Muscle layer of duodenum (tissue), 2 donors: ENCODE measurements around the gene TUT7.
"Not testable (repeated sequence)": the region's sequence is repeated elsewhere in the genome, so short reads cannot be mapped to it uniquely, and the experiment has no call there.

ENCODE experiments used
- H3K27ac ChIP-seq: one replicate; pipeline ENCODE4 v1.7.0; 2013; ENCODE audit warnings: mild to moderate bottlenecking, low read length
- H3K27me3 ChIP-seq: one replicate; pipeline ENCODE4 v1.7.0; 2013; ENCODE audit warnings: low read depth, mild to moderate bottlenecking, control low read depth, low read length
- H3K36me3 ChIP-seq, 2 donors: one replicate each; pipeline ENCODE4 v1.7.0; 2013; ENCODE audit warnings: low read length in 2 of 2, control low read depth in 1 of 2, mild to moderate bottlenecking in 1 of 2; ENCODE audit not compliant: insufficient read depth in 2 of 2, control insufficient read depth in 1 of 2
- H3K4me1 ChIP-seq, 2 donors: one replicate each; pipeline ENCODE4 v1.7.0; 2013; ENCODE audit warnings: low read length in 2 of 2, mild to moderate bottlenecking in 2 of 2, control low read depth in 1 of 2, moderate library complexity in 1 of 2; ENCODE audit not compliant: insufficient read depth in 2 of 2, control insufficient read depth in 1 of 2
- H3K4me3 ChIP-seq, 2 donors: one replicate each; pipeline ENCODE4 v1.7.0; 2013; ENCODE audit warnings: low read length in 2 of 2, low read depth in 1 of 2, mild to moderate bottlenecking in 1 of 2
- H3K9me3 ChIP-seq, 2 donors: one replicate each; pipeline ENCODE4 v1.7.0; 2013; ENCODE audit warnings: low read length in 2 of 2, control low read depth in 1 of 2, mild to moderate bottlenecking in 1 of 2; ENCODE audit not compliant: control insufficient read depth in 1 of 2
- donor health status: healthy.

TUT7 gene

GRCh38 chr9:86301686-86302085, 52.5 kb downstream of the TUT7 start:
- peaks cover 77 to 80% of the 10 kb centered on the region in 2 donors for H3K36me3 ChIP-seq

GRCh38 chr9:86300701-86301100, 53.5 kb downstream of the TUT7 start:
- Histone ChIP-seq H3K27ac (no peak overlapping the region), H3K27me3 (no peaks in the 10 kb centered on the region), H3K36me3 (peaks cover 72 to 75% of the 10 kb centered on the region in 2 donors), H3K4me1 (no peaks in the 10 kb centered on the region), H3K4me3 (no peak overlapping the region), H3K9me3 (no peaks in the 10 kb centered on the region)

More at GRCh38 chr9:86301686-86302085, 52.5 kb downstream of the TUT7 start:
- Histone ChIP-seq H3K27me3 (no peaks in the 10 kb centered on the region), H3K4me3 (no peak overlapping the region), H3K4me1 (no peaks in the 10 kb centered on the region), H3K9me3 (no peaks in the 10 kb centered on the region), H3K27ac (no peak overlapping the region)

GRCh38 chr9:86298873-86299272, 55.3 kb downstream of the TUT7 start:
- H3K4me1 ChIP-seq, result no peaks in the 10 kb centered on the region
- H3K36me3 ChIP-seq, result peaks cover 60 to 65% of the 10 kb centered on the region in 2 donors
- no peak overlapping the region for H3K27ac ChIP-seq
- H3K9me3 ChIP-seq, result no peaks in the 10 kb centered on the region
- H3K27me3 ChIP-seq, result no peaks in the 10 kb centered on the region
- H3K4me3 ChIP-seq, result peak overlapping the region in 1 of 2 donors; percentile 11

GRCh38 chr9:86290341-86290740, 63.9 kb downstream of the TUT7 start:
- peaks cover 0 to 11% of the 10 kb centered on the region in 2 donors for H3K36me3 ChIP-seq
- not testable (repeated sequence) for H3K27me3 ChIP-seq, H3K9me3 ChIP-seq, H3K4me3 ChIP-seq, H3K4me1 ChIP-seq, H3K27ac ChIP-seq

- no peak overlapping the region for H3K27ac ChIP-seq
- no peaks in the 10 kb centered on the region for H3K9me3 ChIP-seq
- H3K4me3 ChIP-seq, result no peak overlapping the region
- H3K36me3 ChIP-seq, result peaks cover 0 to 8% of the 10 kb centered on the region in 2 donors
- H3K4me1 ChIP-seq, result no peaks in the 10 kb centered on the region
- no peaks in the 10 kb centered on the region for H3K27me3 ChIP-seq
Observed at GRCh38 chr9:86288499-86289198, 65.6 kb downstream of the TUT7 start.

GRCh38 chr9:86287013-86287412, 67.2 kb downstream of the TUT7 start:
- Histone ChIP-seq H3K4me1 (peaks cover 0 to 6% of the 10 kb centered on the region in 2 donors), H3K4me3 (no peak overlapping the region), H3K27me3 (no peaks in the 10 kb centered on the region), H3K27ac (no peak overlapping the region), H3K36me3 (peaks cover 2 to 8% of the 10 kb centered on the region in 2 donors), H3K9me3 (no peaks in the 10 kb centered on the region)

- H3K27ac ChIP-seq, result no peak overlapping the region
- peaks cover 7 to 8% of the 10 kb centered on the region in 2 donors for H3K36me3 ChIP-seq
- no peaks in the 10 kb centered on the region for H3K9me3 ChIP-seq
- H3K4me1 ChIP-seq, result peaks cover 2 to 6% of the 10 kb centered on the region in 2 donors
- no peak overlapping the region for H3K4me3 ChIP-seq
- no peaks in the 10 kb centered on the region for H3K27me3 ChIP-seq
Observed at GRCh38 chr9:86286278-86286677, 67.9 kb downstream of the TUT7 start.

- Histone ChIP-seq H3K27ac (no peak overlapping the region), H3K27me3 (no peaks in the 10 kb centered on the region), H3K36me3 (peaks cover 7 to 8% of the 10 kb centered on the region in 2 donors), H3K9me3 (no peaks in the 10 kb centered on the region), H3K4me3 (no peak overlapping the region), H3K4me1 (peaks cover 8 to 17% of the 10 kb centered on the region in 2 donors)
Observed at GRCh38 chr9:86285261-86285660, 68.9 kb downstream of the TUT7 start.

- peaks cover 13 to 26% of the 10 kb centered on the region in 2 donors for H3K4me1 ChIP-seq
Observed at GRCh38 chr9:86282979-86283535, 71.2 kb downstream of the TUT7 start.

GRCh38 chr9:86282077-86282978, 71.9 kb downstream of the TUT7 start, which contains the start of gene ISCA1:
TSS of gene ISCA1 (minus strand) at chr9:86282538. CDS start at chr9:86282458, 80 bp downstream.
- peak within 1 kb of the TSS; percentile 85 for H3K27ac ChIP-seq
- H3K27me3 ChIP-seq, result no peaks in the 10 kb centered on the region
- no peaks in the 10 kb centered on the region for H3K9me3 ChIP-seq
- H3K4me1 ChIP-seq, result peaks cover 13 to 27% of the 10 kb centered on the region in 2 donors
- H3K36me3 ChIP-seq, result peaks cover 9 to 11% of the 10 kb centered on the region in 2 donors
- peak within 1 kb of the TSS; percentile 91 to 92 for H3K4me3 ChIP-seq

More at GRCh38 chr9:86282979-86283535, 71.2 kb downstream of the TUT7 start:
- H3K27ac ChIP-seq, result peak overlapping the region; percentile 85
- no peaks in the 10 kb centered on the region for H3K9me3 ChIP-seq
- no peaks in the 10 kb centered on the region for H3K27me3 ChIP-seq
- peaks cover 11% of the 10 kb centered on the region in 2 donors for H3K36me3 ChIP-seq
- peak overlapping the region; percentile 91 to 92 for H3K4me3 ChIP-seq

GRCh38 chr9:86281593-86282076, 72.6 kb downstream of the TUT7 start:
- H3K36me3 ChIP-seq, result peaks cover 9 to 11% of the 10 kb centered on the region in 2 donors
- no peaks in the 10 kb centered on the region for H3K27me3 ChIP-seq
- peak overlapping the region; percentile 91 to 92 for H3K4me3 ChIP-seq
- peaks cover 13 to 34% of the 10 kb centered on the region in 2 donors for H3K4me1 ChIP-seq
- peak overlapping the region; percentile 85 for H3K27ac ChIP-seq
- no peaks in the 10 kb centered on the region for H3K9me3 ChIP-seq
